ENCODE measurements around the gene MCCC1. TPM values are rescaled to one million over a fixed set of nuclear protein-coding genes. Genes with fewer than 3 reads are reported as not detected.

MCCC1 gene
- total RNA-seq, 1 donor from 2014 or later: 17.9 TPM

DNA sequence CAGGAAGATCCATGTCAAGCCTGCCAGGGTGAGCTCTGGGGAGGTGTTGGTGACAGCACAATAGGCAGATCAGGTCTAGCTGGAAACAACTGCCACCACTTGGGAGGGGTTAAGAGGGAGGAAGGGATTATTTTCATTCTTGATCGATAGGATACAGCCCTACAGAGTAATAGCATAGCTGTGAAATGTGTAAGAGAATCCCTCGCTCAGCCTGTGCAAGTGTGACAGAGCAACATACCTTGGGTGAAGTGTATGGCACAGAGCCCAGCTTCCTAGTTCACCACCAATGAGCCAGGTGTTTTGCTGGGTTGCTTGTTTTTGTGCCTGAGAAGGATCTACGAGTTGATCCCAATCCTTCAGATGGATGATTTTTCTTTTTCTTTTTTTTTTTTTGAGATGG lies 109.7 kb downstream of the MCCC1 start:
- Mint-ChIP-seq H3K36me3 (ENCODE audit: unreplicated experiment) (peaks cover 6% of the 10 kb centered on the region), H3K9me3 (ENCODE audit: unreplicated experiment) (peaks cover 2% of the 10 kb centered on the region), H3K4me1 (ENCODE audit: low read depth, unreplicated experiment) (no peaks in the 10 kb centered on the region), H3K27me3 (ENCODE audit: unreplicated experiment) (peaks cover 2% of the 10 kb centered on the region), H3K27ac (ENCODE audit: unreplicated experiment) (no peak overlapping the region), H3K4me3 (ENCODE audit: unreplicated experiment) (no peak overlapping the region)
- TF ChIP-seq, protein P1, sequence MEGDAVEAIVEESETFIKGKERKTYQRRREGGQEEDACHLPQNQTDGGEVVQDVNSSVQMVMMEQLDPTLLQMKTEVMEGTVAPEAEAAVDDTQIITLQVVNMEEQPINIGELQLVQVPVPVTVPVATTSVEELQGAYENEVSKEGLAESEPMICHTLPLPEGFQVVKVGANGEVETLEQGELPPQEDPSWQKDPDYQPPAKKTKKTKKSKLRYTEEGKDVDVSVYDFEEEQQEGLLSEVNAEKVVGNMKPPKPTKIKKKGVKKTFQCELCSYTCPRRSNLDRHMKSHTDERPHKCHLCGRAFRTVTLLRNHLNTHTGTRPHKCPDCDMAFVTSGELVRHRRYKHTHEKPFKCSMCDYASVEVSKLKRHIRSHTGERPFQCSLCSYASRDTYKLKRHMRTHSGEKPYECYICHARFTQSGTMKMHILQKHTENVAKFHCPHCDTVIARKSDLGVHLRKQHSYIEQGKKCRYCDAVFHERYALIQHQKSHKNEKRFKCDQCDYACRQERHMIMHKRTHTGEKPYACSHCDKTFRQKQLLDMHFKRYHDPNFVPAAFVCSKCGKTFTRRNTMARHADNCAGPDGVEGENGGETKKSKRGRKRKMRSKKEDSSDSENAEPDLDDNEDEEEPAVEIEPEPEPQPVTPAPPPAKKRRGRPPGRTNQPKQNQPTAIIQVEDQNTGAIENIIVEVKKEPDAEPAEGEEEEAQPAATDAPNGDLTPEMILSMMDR (IDR thresholded peaks at IDR 0.05; ENCODE audit: partially characterized antibody, unreplicated experiment): no peak
- DNase-seq: no peak

DNA sequence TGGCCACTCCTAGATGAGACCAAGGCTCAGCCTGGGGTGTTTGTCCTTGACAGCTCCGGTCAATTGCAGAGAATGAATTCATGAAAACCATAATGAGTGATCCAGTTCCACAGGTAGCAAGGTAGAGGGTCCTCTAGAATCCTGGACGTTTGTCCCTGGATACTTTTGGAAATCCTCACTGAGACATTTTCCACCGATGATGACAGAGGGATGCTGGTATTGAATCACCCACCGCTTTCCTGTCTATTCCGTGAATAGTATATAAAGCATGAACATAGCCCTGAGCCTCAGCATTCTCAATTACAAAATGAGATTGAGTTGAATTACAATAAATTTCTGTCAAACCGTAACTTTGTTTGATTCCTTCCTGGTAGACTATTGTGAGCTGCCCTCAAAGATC lies 113.3 kb downstream of the MCCC1 start:
- peaks cover 2% of the 10 kb centered on the region for H3K27me3 Mint-ChIP-seq (ENCODE audit: unreplicated experiment)
- TF ChIP-seq, protein P1 (IDR thresholded peaks at IDR 0.05; ENCODE audit: partially characterized antibody, unreplicated experiment): no peak
- no peak overlapping the region for H3K4me3 Mint-ChIP-seq (ENCODE audit: unreplicated experiment)
- no peak for DNase-seq
- H3K4me1 Mint-ChIP-seq (ENCODE audit: low read depth, unreplicated experiment): no peaks in the 10 kb centered on the region
- no peaks in the 10 kb centered on the region for H3K36me3 Mint-ChIP-seq (ENCODE audit: unreplicated experiment)
- no peak overlapping the region for H3K27ac Mint-ChIP-seq (ENCODE audit: unreplicated experiment)
- peaks cover 2% of the 10 kb centered on the region for H3K9me3 Mint-ChIP-seq (ENCODE audit: unreplicated experiment)

DNA sequence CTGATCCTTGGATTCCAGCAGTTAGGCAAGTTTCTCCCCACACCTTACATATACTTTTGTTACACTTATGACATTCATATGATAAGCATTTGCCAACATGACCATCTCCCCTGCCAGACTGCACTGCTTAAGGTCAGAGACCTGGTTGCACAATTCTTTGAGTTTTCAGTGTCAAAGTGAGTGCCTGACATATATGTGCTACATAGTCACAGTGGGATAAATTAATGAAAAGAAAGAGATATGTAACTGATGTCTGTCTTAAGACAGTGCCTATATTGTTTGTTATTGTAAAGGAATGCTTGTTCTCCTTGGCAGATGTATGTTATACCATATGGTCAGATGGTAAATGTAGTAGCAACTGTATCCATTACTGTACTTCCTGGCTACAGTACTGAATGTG lies 115.4 kb downstream of the MCCC1 start:
- Mint-ChIP-seq H3K4me3 (ENCODE audit: unreplicated experiment) (no peak overlapping the region), H3K27me3 (ENCODE audit: unreplicated experiment) (peaks cover 2% of the 10 kb centered on the region), H3K36me3 (ENCODE audit: unreplicated experiment) (no peaks in the 10 kb centered on the region), H3K9me3 (ENCODE audit: unreplicated experiment) (peaks cover 2% of the 10 kb centered on the region), H3K27ac (ENCODE audit: unreplicated experiment) (no peak overlapping the region), H3K4me1 (ENCODE audit: low read depth, unreplicated experiment) (peaks cover 7% of the 10 kb centered on the region)
- DNase-seq: no peak
- TF ChIP-seq, protein P1 (IDR thresholded peaks at IDR 0.05; ENCODE audit: partially characterized antibody, unreplicated experiment): no peak

DNA sequence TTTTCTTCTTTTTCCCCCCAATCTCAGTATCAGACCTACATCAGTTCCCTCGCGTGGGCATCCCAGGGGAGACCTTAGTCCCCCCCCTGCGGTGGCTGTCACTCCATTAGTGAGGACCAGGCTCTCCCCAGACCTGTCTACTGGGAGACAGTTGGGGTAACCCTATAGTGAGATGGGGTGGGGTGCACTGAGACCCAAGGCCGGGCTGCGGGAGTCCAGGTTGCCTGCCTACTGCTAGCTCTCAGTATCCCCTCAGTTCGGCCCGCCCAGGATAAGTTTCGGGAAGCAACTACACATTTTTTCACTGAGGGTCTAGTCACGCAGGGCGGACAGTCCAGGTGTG lies 118.3 kb downstream of the MCCC1 start:
- Mint-ChIP-seq H3K27me3 (ENCODE audit: unreplicated experiment) (no peaks in the 10 kb centered on the region), H3K36me3 (ENCODE audit: unreplicated experiment) (no peaks in the 10 kb centered on the region), H3K4me1 (ENCODE audit: low read depth, unreplicated experiment) (peaks cover 12% of the 10 kb centered on the region), H3K27ac (ENCODE audit: unreplicated experiment) (no peak overlapping the region), H3K4me3 (ENCODE audit: unreplicated experiment) (peak overlapping the region; percentile 82), H3K9me3 (ENCODE audit: unreplicated experiment) (no peaks in the 10 kb centered on the region)
- TF ChIP-seq, protein P1 (IDR thresholded peaks at IDR 0.05; ENCODE audit: partially characterized antibody, unreplicated experiment): no peak
- no peak for DNase-seq

DNA sequence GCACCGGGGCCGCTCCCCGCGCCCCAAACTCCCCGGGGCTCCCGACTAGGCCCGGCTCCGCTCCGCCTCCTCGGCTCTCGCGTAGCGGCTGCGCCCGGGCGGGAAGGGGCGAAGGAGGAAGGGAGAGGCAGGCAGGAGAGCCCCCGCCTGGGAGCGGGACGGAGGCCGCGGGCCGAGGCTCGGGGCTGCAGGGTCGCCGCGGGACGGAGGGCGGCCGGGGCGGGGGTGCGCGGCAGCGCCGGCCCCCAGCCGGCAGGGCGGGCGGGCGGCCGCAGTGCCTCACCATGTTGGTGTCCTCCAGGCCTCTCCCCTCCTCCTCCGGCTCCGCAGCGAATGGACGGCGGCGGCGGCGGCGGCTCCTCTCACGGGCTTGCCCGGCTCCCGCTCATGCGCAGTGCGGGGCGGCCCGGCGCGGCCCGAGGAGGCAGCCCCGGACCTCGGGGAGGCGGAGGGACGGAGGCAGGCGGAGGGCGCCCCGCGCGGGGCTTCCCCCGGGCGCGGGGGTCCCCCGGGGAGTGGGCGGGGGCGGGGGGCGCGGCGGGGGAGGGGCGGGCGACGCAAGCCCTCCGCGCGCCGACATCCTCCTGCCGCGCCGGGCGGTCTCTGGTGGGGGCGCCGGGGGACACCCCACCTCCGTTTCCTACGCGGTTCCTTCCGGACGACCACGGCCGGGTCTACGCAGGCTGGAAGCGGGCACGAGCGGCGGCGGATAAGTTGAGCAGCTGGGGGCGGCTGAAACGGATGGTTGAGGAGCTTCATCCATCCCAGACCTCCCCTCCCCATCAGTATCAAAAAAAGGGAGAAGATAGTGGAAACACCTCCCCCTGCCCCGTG lies 118.9 kb downstream of the MCCC1 start, which contains the start of gene DCUN1D1:
DCUN1D1 (minus strand) TSS at position 335 of the 834 bp plus-strand sequence; CDS start at position 286, 49 bp downstream.
- TF ChIP-seq, protein P1 (IDR thresholded peaks at IDR 0.05; ENCODE audit: partially characterized antibody, unreplicated experiment): no peak
- Mint-ChIP-seq H3K4me3 (ENCODE audit: unreplicated experiment) (peak within 1 kb of the TSS; percentile 98), H3K4me1 (ENCODE audit: low read depth, unreplicated experiment) (peaks cover 12% of the 10 kb centered on the region), H3K27me3 (ENCODE audit: unreplicated experiment) (no peaks in the 10 kb centered on the region), H3K27ac (ENCODE audit: unreplicated experiment) (peak within 1 kb of the TSS; percentile 69), H3K36me3 (ENCODE audit: unreplicated experiment) (no peaks in the 10 kb centered on the region), H3K9me3 (ENCODE audit: unreplicated experiment) (no peaks in the 10 kb centered on the region)
- DNase-seq: peak; percentile 97
